DMS53 treated with DMSO at 0.1 percent for 48 hours (cell line): ENCODE results near the gene GSX1.
"Not testable (repeated sequence)": the region's sequence is repeated elsewhere in the genome, so short reads cannot be mapped to it uniquely, and the experiment has no call there.

Source experiments
- DNase-seq: peaks from one replicate; lab custom pipeline; 2025; ENCODE audit not compliant: unreplicated experiment; lab: John Stamatoyannopoulos, UW

The GSX1 gene

GRCh38 chr13:27793507-27794367 lies 1.5 kb downstream of the GSX1 start:
- peak; percentile 10 for DNase-seq

- DNase-seq: no peak
Measured at GRCh38 chr13:27794368-27794691, 2.0 kb downstream of the GSX1 start.

GRCh38 chr13:27794921-27795717 lies 2.8 kb downstream of the GSX1 start:
- no peak for DNase-seq

GRCh38 chr13:27795718-27796019 lies 3.4 kb downstream of the GSX1 start:
- DNase-seq: no peak

GRCh38 chr13:27796544-27797227 lies 4.4 kb downstream of the GSX1 start:
- DNase-seq: no peak

- DNase-seq: peak; percentile 15
Measured at GRCh38 chr13:27797228-27797624, 4.9 kb downstream of the GSX1 start.

GRCh38 chr13:27806744-27807387 lies 14.6 kb downstream of the GSX1 start:
- no peak for DNase-seq

- DNase-seq: no peak
Measured at GRCh38 chr13:27808851-27809550, 16.7 kb downstream of the GSX1 start.

GRCh38 chr13:27810009-27810408 lies 17.7 kb downstream of the GSX1 start:
- DNase-seq: no peak

GRCh38 chr13:27810461-27810860 lies 18.2 kb downstream of the GSX1 start:
- DNase-seq: no peak

GRCh38 chr13:27813826-27814225 lies 21.5 kb downstream of the GSX1 start:
- no peak for DNase-seq

- DNase-seq: not testable (repeated sequence)
Measured at GRCh38 chr13:27817832-27818231, 25.5 kb downstream of the GSX1 start.

- DNase-seq: no peak
Measured at GRCh38 chr13:27820524-27821482, 28.5 kb downstream of the GSX1 start.

GRCh38 chr13:27821566-27821965 lies 29.3 kb downstream of the GSX1 start:
- no peak for DNase-seq

- no peak for DNase-seq
Measured at GRCh38 chr13:27822258-27822872, 30.1 kb downstream of the GSX1 start.

- no peak for DNase-seq
Measured at GRCh38 chr13:27822873-27823311, 30.6 kb downstream of the GSX1 start.

GRCh38 chr13:27824121-27824520 lies 31.8 kb downstream of the GSX1 start:
- no peak for DNase-seq

GRCh38 chr13:27825072-27825471 lies 32.8 kb downstream of the GSX1 start:
- no peak for DNase-seq
